NCI-H187 treated with DMSO at 0.1 percent for 48 hours (cell line): ENCODE data around the gene SYT7.
"Not testable (repeated sequence)": the region's sequence is repeated elsewhere in the genome, so short reads cannot be mapped to it uniquely, and the experiment has no call there.

ENCODE experiments used
- DNase-seq: peaks from one replicate; lab custom pipeline; 2025; lab: John Stamatoyannopoulos, UW

The SYT7 gene

GRCh38 chr11:61581030-61581928 lies at the start of gene SYT7:
SYT7 (minus strand) TSS chr11:61581076; CDS start chr11:61580820, 256 bp downstream.
- peak; percentile 55 for DNase-seq

- DNase-seq: no peak
These were observed 49.2 kb upstream of the SYT7 start for GRCh38 chr11:61630089-61630488.

GRCh38 chr11:61629082-61629833 lies 48.4 kb upstream of the SYT7 start:
- DNase-seq: no peak

- no peak for DNase-seq
These were observed 47.7 kb upstream of the SYT7 start for GRCh38 chr11:61628662-61628970.

- DNase-seq: no peak
These were observed 47.2 kb upstream of the SYT7 start for GRCh38 chr11:61627850-61628661.

- no peak for DNase-seq
These were observed 45.9 kb upstream of the SYT7 start for GRCh38 chr11:61626580-61627380.

GRCh38 chr11:61625525-61625924 lies 44.6 kb upstream of the SYT7 start:
- no peak for DNase-seq

- no peak for DNase-seq
These were observed 41.2 kb upstream of the SYT7 start for GRCh38 chr11:61621917-61622585.

- DNase-seq: no peak
These were observed 38.8 kb upstream of the SYT7 start for GRCh38 chr11:61619471-61620226.

GRCh38 chr11:61618978-61619377 lies 38.1 kb upstream of the SYT7 start:
- no peak for DNase-seq

- no peak for DNase-seq
These were observed 36.6 kb upstream of the SYT7 start for GRCh38 chr11:61617515-61617914.

GRCh38 chr11:61616434-61616833 lies 35.6 kb upstream of the SYT7 start:
- DNase-seq: no peak

- DNase-seq: not testable (repeated sequence)
These were observed 33.9 kb upstream of the SYT7 start for GRCh38 chr11:61614782-61615181.

GRCh38 chr11:61613870-61614269 lies 33.0 kb upstream of the SYT7 start:
- DNase-seq: no peak

- no peak for DNase-seq
These were observed 32.2 kb upstream of the SYT7 start for GRCh38 chr11:61613051-61613450.

- DNase-seq: no peak
These were observed 30.4 kb upstream of the SYT7 start for GRCh38 chr11:61611309-61611708.

GRCh38 chr11:61610905-61611304 lies 30.0 kb upstream of the SYT7 start:
- DNase-seq: no peak

GRCh38 chr11:61609980-61610366 lies 29.1 kb upstream of the SYT7 start:
- peak; percentile 67 for DNase-seq

GRCh38 chr11:61609000-61609979 lies 28.4 kb upstream of the SYT7 start:
- DNase-seq: no peak
